Stimulated activated CD8-positive, alpha-beta memory T cell treated with anti-CD3 and anti-CD28 coated beads, Interleukin-12 subunit alpha, Interleukin-12 subunit beta, amount 100 ng/mL, for 24 hours (primary cell): ENCODE measurements around the gene INPP5A.
"Not testable (repeated sequence)": the region's sequence is repeated elsewhere in the genome, so short reads cannot be mapped to it uniquely, and the experiment has no call there.

Experiments
- DNase-seq: peaks from one replicate; pipeline ENCODE4 v3.0.0-alpha.2; 2020; ENCODE audit errors: extremely low read depth

INPP5A gene

GRCh38 chr10:132503581-132504421, 33.8 kb upstream of the INPP5A start:
- DNase-seq: no peak

- no peak for DNase-seq
These were observed 32.9 kb upstream of the INPP5A start for GRCh38 chr10:132504501-132505272.

- DNase-seq: not testable (repeated sequence)
These were observed 32.0 kb upstream of the INPP5A start for GRCh38 chr10:132505546-132505945.

GRCh38 chr10:132506711-132507408, 30.7 kb upstream of the INPP5A start:
- no peak for DNase-seq

- no peak for DNase-seq
These were observed 30.1 kb upstream of the INPP5A start for GRCh38 chr10:132507409-132507955.

- DNase-seq: no peak
These were observed 29.6 kb upstream of the INPP5A start for GRCh38 chr10:132507956-132508490.

- no peak for DNase-seq
These were observed 28.8 kb upstream of the INPP5A start for GRCh38 chr10:132508581-132509443.

GRCh38 chr10:132509506-132510173, 27.9 kb upstream of the INPP5A start:
- no peak for DNase-seq

- no peak for DNase-seq
These were observed 27.4 kb upstream of the INPP5A start for GRCh38 chr10:132510174-132510611.

GRCh38 chr10:132511121-132512051, 26.2 kb upstream of the INPP5A start:
- DNase-seq: no peak

GRCh38 chr10:132512052-132512442, 25.5 kb upstream of the INPP5A start:
- no peak for DNase-seq

GRCh38 chr10:132512693-132513345, 24.8 kb upstream of the INPP5A start:
- DNase-seq: no peak

GRCh38 chr10:132514821-132515520, 22.6 kb upstream of the INPP5A start:
- no peak for DNase-seq

- no peak for DNase-seq
These were observed 21.5 kb upstream of the INPP5A start for GRCh38 chr10:132515811-132516726.

GRCh38 chr10:132516771-132517725, 20.5 kb upstream of the INPP5A start:
- DNase-seq: no peak
